C4-2B (cell line): ENCODE results near the gene CABLES1.

Source experiments
- CTCF ChIP-seq: fragments of 450-650 bp; conservative IDR thresholded peaks from 2 replicates; pipeline ENCODE4 v1.5.1; 2017; ENCODE audit warnings: mild to moderate bottlenecking
- ZFX ChIP-seq: fragments of 450-650 bp; IDR thresholded peaks from 2 replicates; pipeline ENCODE4 v1.6.1; 2017

- TF ChIP-seq CTCF (no peak), ZFX (no peak)
Observed at GRCh38 chr18:23151414-23152099, 16.3 kb downstream of the CABLES1 start.
